ENCODE measurements around the gene PDE4D.
"Not testable (repeated sequence)": the region's sequence is repeated elsewhere in the genome, so short reads cannot be mapped to it uniquely, and the experiment has no call there.

PDE4D gene

GRCh38 chr5:58998544-58998943 lies 895.0 kb downstream of the PDE4D start:
- DNase-seq (ENCODE audit: low read depth in 2 of 3, low spot score in 2 of 3), result no peak

- DNase-seq (ENCODE audit: low read depth in 2 of 3, low spot score in 2 of 3), result not testable (repeated sequence)
Observed at GRCh38 chr5:58995779-58996178, 897.7 kb downstream of the PDE4D start.

- no peak for DNase-seq (ENCODE audit: low read depth in 2 of 3, low spot score in 2 of 3)
Observed at GRCh38 chr5:58993461-58993860, 900.1 kb downstream of the PDE4D start.

- no peak for DNase-seq (ENCODE audit: low read depth in 2 of 3, low spot score in 2 of 3)
Observed at GRCh38 chr5:58988938-58989337, 904.6 kb downstream of the PDE4D start.

GRCh38 chr5:58987193-58987592 lies 906.3 kb downstream of the PDE4D start:
- no peak for DNase-seq (ENCODE audit: low read depth in 2 of 3, low spot score in 2 of 3)

GRCh38 chr5:58986281-58986680 lies 907.2 kb downstream of the PDE4D start:
- no peak for DNase-seq (ENCODE audit: low read depth in 2 of 3, low spot score in 2 of 3)

- no peak for DNase-seq (ENCODE audit: low read depth in 2 of 3, low spot score in 2 of 3)
Observed at GRCh38 chr5:58985759-58986158, 907.8 kb downstream of the PDE4D start.

GRCh38 chr5:58985311-58985710 lies 908.2 kb downstream of the PDE4D start:
- no peak for DNase-seq (ENCODE audit: low read depth in 2 of 3, low spot score in 2 of 3)

- DNase-seq (ENCODE audit: low read depth in 2 of 3, low spot score in 2 of 3), result no peak
Observed at GRCh38 chr5:58983526-58984452, 909.7 kb downstream of the PDE4D start.

- no peak for DNase-seq (ENCODE audit: low read depth in 2 of 3, low spot score in 2 of 3)
Observed at GRCh38 chr5:58980890-58981289, 912.6 kb downstream of the PDE4D start.

- DNase-seq (ENCODE audit: low read depth in 2 of 3, low spot score in 2 of 3), result no peak
Observed at GRCh38 chr5:58979090-58979489, 914.4 kb downstream of the PDE4D start.

- no peak for DNase-seq (ENCODE audit: low read depth in 2 of 3, low spot score in 2 of 3)
Observed at GRCh38 chr5:58974601-58975000, 918.9 kb downstream of the PDE4D start.

GRCh38 chr5:58974083-58974482 lies 919.4 kb downstream of the PDE4D start:
- no peak for DNase-seq (ENCODE audit: low read depth in 2 of 3, low spot score in 2 of 3)

- DNase-seq (ENCODE audit: low read depth in 2 of 3, low spot score in 2 of 3), result no peak
Observed at GRCh38 chr5:58972301-58972700, 921.2 kb downstream of the PDE4D start.

- DNase-seq (ENCODE audit: low read depth in 2 of 3, low spot score in 2 of 3), result no peak
Observed at GRCh38 chr5:58970766-58971165, 922.8 kb downstream of the PDE4D start.

- no peak for DNase-seq (ENCODE audit: low read depth in 2 of 3, low spot score in 2 of 3)
Observed at GRCh38 chr5:58969795-58970194, 923.7 kb downstream of the PDE4D start.

- no peak for DNase-seq (ENCODE audit: low read depth in 2 of 3, low spot score in 2 of 3)
Observed at GRCh38 chr5:58969253-58969652, 924.3 kb downstream of the PDE4D start.

- DNase-seq (ENCODE audit: low read depth in 2 of 3, low spot score in 2 of 3), result no peak
Observed at GRCh38 chr5:58968350-58968749, 925.2 kb downstream of the PDE4D start.

- no peak for DNase-seq (ENCODE audit: low read depth in 2 of 3, low spot score in 2 of 3)
Observed at GRCh38 chr5:58967597-58968281, 925.8 kb downstream of the PDE4D start.

GRCh38 chr5:58965677-58966414 lies 927.7 kb downstream of the PDE4D start:
- DNase-seq (ENCODE audit: low read depth in 2 of 3, low spot score in 2 of 3), result no peak

- DNase-seq (ENCODE audit: low read depth in 2 of 3, low spot score in 2 of 3), result no peak
Observed at GRCh38 chr5:58963821-58964220, 929.7 kb downstream of the PDE4D start.

GRCh38 chr5:58963361-58963760 lies 930.2 kb downstream of the PDE4D start:
- no peak for DNase-seq (ENCODE audit: low read depth in 2 of 3, low spot score in 2 of 3)
